Caco-2 (cell line): Measurements from ENCODE around the gene RBM27. TPM values are rescaled to one million over a fixed set of nuclear protein-coding genes. Genes with fewer than 3 reads are reported as not detected.

Experiments
- BruUV-seq: library from RNA; stranded (reverse); fragments of 400-500 nt; replicated peaks from 2 replicates; lab custom pipeline; 2021; lab: Mats Ljungman, UMichigan
- CTCF ChIA-PET: fragments of 300-600 bp; sonication (Branson Sonifier 250); formaldehyde crosslinking; loops from one replicate; lab custom pipeline; 2022; ENCODE audit warnings: antibody characterized with exemption; lab: Charles Lee
- POLR2A ChIA-PET: fragments of 300-600 bp; sonication (Branson Sonifier 250); formaldehyde crosslinking; loops from one replicate; lab custom pipeline; 2022; ENCODE audit warnings: antibody characterized with exemption; lab: Charles Lee
- DNase-seq, 2 experiments: peaks; one replicate each; pipeline versions ENCODE4 v3.0.0 to v3.0.0-alpha.2; 2020 to 2022
- H3K27me3 ChIP-seq: replicated peaks from 2 replicates; pipeline ENCODE4 v1.6.0; 2011; ENCODE audit warnings: low read length; ENCODE audit not compliant: control insufficient read depth, insufficient read depth
- H3K36me3 ChIP-seq: 2 replicates; pipeline ENCODE4 v1.5.1; 2011; ENCODE audit warnings: low read length; ENCODE audit not compliant: control insufficient read depth, insufficient read depth
- H3K4me1 ChIP-seq: fragments of 250-450 bp; sonication (Bioruptor Pico); 2 replicates; pipeline ENCODE4 v1.5.1; 2020; ENCODE audit warnings: mild to moderate bottlenecking
- H3K4me3 ChIP-seq: 2 replicates; pipeline ENCODE4 v1.5.1; 2011; ENCODE audit warnings: low read depth, mild to moderate bottlenecking, control low read depth, low read length
- H3K9me3 ChIP-seq: fragments of 250-450 bp; sonication (Bioruptor Pico); 2 replicates; pipeline ENCODE4 v1.5.1; 2020; ENCODE audit warnings: mild to moderate bottlenecking, moderate library complexity
- H3K27ac Mint-ChIP-seq: one replicate; pipeline ENCODE4 v1.8.0; 2022; ENCODE audit warnings: mixed read lengths; ENCODE audit not compliant: unreplicated experiment
- H3K27me3 Mint-ChIP-seq: one replicate; pipeline ENCODE4 v1.8.0; 2022; ENCODE audit warnings: mixed read lengths; ENCODE audit not compliant: insufficient read depth, unreplicated experiment
- H3K36me3 Mint-ChIP-seq: one replicate; pipeline ENCODE4 v1.8.0; 2022; ENCODE audit warnings: mild to moderate bottlenecking, mixed read lengths; ENCODE audit not compliant: insufficient read depth, unreplicated experiment
- H3K4me1 Mint-ChIP-seq: one replicate; pipeline ENCODE4 v1.8.0; 2022; ENCODE audit warnings: low read depth, mixed read lengths; ENCODE audit not compliant: unreplicated experiment
- H3K4me3 Mint-ChIP-seq: one replicate; pipeline ENCODE4 v1.8.0; 2022; ENCODE audit warnings: mild to moderate bottlenecking, moderate library complexity, mixed read lengths; ENCODE audit not compliant: unreplicated experiment
- H3K9me3 Mint-ChIP-seq: one replicate; pipeline ENCODE4 v1.8.0; 2022; ENCODE audit warnings: mixed read lengths; ENCODE audit not compliant: unreplicated experiment
- intact Hi-C: fragments of 100-400 bp; cut with micrococcal nuclease; formaldehyde crosslinking; loops from one replicate; pipeline ENCODE4 v1.10.0; 2022; ENCODE audit not compliant: unreplicated experiment
- total RNA-seq: library from RNA; stranded (reverse); gene quantifications from 2 replicates; pipeline ENCODE4 v1.2.3, GENCODE V29; 2022
- TF ChIP-seq, protein P1 (sequence below), 2 experiments: fragments of 200-600 bp in 1 of 2; IDR thresholded peaks; 1 replicate in 1 of 2; 2 replicates in 1 of 2; pipeline versions ENCODE4 v1.5.1 to v1.8.0; 2011 to 2022; ENCODE audit warnings: antibody characterized with exemption in 1 of 2, control low read depth in 1 of 2, inconsistent platforms in 1 of 2, low read depth in 1 of 2, low read length in 1 of 2, mild to moderate bottlenecking in 1 of 2, moderate library complexity in 1 of 2; ENCODE audit not compliant: insufficient read depth in 1 of 2, severe bottlenecking in 1 of 2, unreplicated experiment in 1 of 2

Gene RBM27
- total RNA-seq, 1 experiment from 2014 or later: 24.3 TPM

DNA sequence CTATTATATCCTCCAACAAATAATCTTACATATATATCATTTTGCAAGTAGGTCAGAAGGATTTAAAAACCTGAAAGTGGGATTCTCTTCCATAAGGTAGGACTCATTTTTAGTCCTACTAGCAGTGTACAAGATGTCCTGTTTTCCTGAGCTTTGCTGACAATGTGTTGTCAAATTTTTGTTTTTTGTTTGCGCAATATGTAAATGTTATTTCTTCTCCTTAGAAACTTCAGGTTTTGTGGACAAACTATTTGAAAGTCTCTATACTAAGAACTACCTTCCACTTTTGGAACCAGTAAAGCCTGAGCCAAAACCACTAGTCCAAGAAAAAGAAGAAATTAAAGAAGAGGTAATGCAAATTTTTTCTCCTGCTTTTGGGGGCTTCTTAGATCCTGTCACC, 19.8 kb downstream of the RBM27 start:
- peaks cover 46% of the 10 kb centered on the region for H3K36me3 Mint-ChIP-seq
- DNase-seq: no peak
- H3K27me3 ChIP-seq: no peaks in the 10 kb centered on the region
- H3K27ac Mint-ChIP-seq: no peak overlapping the region
- intact Hi-C loops: no loop called here
- BruUV-seq: no TSS peak
- no peaks in the 10 kb centered on the region for H3K4me1 ChIP-seq
- H3K9me3 Mint-ChIP-seq: no peaks in the 10 kb centered on the region
- no peaks in the 10 kb centered on the region for H3K4me1 Mint-ChIP-seq
- TF ChIP-seq, protein P1, sequence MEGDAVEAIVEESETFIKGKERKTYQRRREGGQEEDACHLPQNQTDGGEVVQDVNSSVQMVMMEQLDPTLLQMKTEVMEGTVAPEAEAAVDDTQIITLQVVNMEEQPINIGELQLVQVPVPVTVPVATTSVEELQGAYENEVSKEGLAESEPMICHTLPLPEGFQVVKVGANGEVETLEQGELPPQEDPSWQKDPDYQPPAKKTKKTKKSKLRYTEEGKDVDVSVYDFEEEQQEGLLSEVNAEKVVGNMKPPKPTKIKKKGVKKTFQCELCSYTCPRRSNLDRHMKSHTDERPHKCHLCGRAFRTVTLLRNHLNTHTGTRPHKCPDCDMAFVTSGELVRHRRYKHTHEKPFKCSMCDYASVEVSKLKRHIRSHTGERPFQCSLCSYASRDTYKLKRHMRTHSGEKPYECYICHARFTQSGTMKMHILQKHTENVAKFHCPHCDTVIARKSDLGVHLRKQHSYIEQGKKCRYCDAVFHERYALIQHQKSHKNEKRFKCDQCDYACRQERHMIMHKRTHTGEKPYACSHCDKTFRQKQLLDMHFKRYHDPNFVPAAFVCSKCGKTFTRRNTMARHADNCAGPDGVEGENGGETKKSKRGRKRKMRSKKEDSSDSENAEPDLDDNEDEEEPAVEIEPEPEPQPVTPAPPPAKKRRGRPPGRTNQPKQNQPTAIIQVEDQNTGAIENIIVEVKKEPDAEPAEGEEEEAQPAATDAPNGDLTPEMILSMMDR (IDR thresholded peaks at IDR 0.05; ENCODE audit: insufficient read depth in 1 of 2, low read depth in 1 of 2, low read length in 1 of 2, severe bottlenecking in 1 of 2, unreplicated experiment in 1 of 2): no peak
- no peak overlapping the region for H3K4me3 ChIP-seq
- H3K36me3 ChIP-seq: no peaks in the 10 kb centered on the region
- no peaks in the 10 kb centered on the region for H3K9me3 ChIP-seq
- POLR2A ChIA-PET: no interaction called here
- no peak overlapping the region for H3K4me3 Mint-ChIP-seq
- no peaks in the 10 kb centered on the region for H3K27me3 Mint-ChIP-seq
- CTCF ChIA-PET: no interaction called here

DNA sequence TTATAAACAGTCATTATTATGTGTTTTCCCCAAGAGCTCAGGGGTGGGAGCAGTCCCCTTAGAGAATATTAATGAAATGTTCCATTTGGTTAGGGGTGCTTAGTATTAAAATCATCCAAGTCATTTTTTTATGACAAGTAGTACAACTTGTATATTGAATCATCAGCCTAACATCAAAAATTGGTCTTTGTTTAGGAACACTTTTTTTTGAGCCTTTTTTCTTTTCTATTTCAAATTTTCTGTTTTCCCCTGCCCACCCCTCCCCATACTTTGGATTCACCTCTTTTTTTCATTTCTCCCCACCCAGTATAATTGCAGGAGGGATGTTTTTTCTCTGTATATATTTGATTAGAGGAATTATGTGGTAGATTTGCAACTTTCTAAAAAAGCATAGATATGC, 25.8 kb downstream of the RBM27 start:
- peaks cover 60% of the 10 kb centered on the region for H3K36me3 Mint-ChIP-seq
- Histone ChIP-seq H3K36me3 (peaks cover 1% of the 10 kb centered on the region; the same call in 1 of the 2 replicates), H3K9me3 (no peaks in the 10 kb centered on the region), H3K4me1 (no peaks in the 10 kb centered on the region), H3K27me3 (no peaks in the 10 kb centered on the region), H3K4me3 (no peak overlapping the region)
- no peak for DNase-seq
- H3K27me3 Mint-ChIP-seq: no peaks in the 10 kb centered on the region
- H3K9me3 Mint-ChIP-seq: no peaks in the 10 kb centered on the region
- TF ChIP-seq, protein P1 (IDR thresholded peaks at IDR 0.05; ENCODE audit: insufficient read depth in 1 of 2, low read depth in 1 of 2, low read length in 1 of 2, severe bottlenecking in 1 of 2, unreplicated experiment in 1 of 2): no peak
- no peak overlapping the region for H3K4me3 Mint-ChIP-seq
- POLR2A ChIA-PET: no interaction called here
- no peak overlapping the region for H3K27ac Mint-ChIP-seq
- CTCF ChIA-PET: no interaction called here
- intact Hi-C loops: no loop called here
- BruUV-seq: no TSS peak
- no peaks in the 10 kb centered on the region for H3K4me1 Mint-ChIP-seq

DNA sequence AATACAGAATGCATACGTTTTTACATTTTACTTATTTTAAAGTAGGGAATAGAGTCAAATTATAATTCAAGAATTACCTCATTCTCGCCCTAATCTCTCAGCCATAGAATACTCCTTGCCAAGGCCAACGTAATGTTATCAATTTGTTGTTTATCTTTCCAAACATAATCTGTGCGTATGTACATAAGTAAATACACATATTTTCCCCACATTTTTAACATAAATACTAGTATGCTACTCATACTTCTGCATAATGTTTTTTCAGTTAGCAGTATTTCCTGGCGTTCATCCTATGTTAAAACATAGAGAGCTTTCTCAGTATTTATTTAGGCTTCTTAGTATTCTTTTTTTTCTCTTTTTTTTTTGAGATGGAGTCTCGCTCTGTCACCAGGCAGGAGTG, 28.8 kb downstream of the RBM27 start:
- H3K36me3 Mint-ChIP-seq: peaks cover 54% of the 10 kb centered on the region
- ChIA-PET POLR2A (no interaction called here), CTCF (no interaction called here)
- H3K4me1 ChIP-seq: no peaks in the 10 kb centered on the region
- H3K4me1 Mint-ChIP-seq: no peaks in the 10 kb centered on the region
- no peak for DNase-seq
- TF ChIP-seq, protein P1 (IDR thresholded peaks at IDR 0.05; ENCODE audit: insufficient read depth in 1 of 2, low read depth in 1 of 2, low read length in 1 of 2, severe bottlenecking in 1 of 2, unreplicated experiment in 1 of 2): no peak
- intact Hi-C loops: no loop called here
- H3K4me3 ChIP-seq: no peak overlapping the region
- H3K9me3 ChIP-seq: no peaks in the 10 kb centered on the region
- no peaks in the 10 kb centered on the region for H3K27me3 Mint-ChIP-seq
- BruUV-seq: no TSS peak
- no peak overlapping the region for H3K27ac Mint-ChIP-seq
- H3K9me3 Mint-ChIP-seq: no peaks in the 10 kb centered on the region
- no peak overlapping the region for H3K4me3 Mint-ChIP-seq
- peaks cover 1% of the 10 kb centered on the region; the same call in 1 of the 2 replicates for H3K36me3 ChIP-seq
- H3K27me3 ChIP-seq: no peaks in the 10 kb centered on the region
